ENCODE measurements around the gene ZC2HC1C.

DNA sequence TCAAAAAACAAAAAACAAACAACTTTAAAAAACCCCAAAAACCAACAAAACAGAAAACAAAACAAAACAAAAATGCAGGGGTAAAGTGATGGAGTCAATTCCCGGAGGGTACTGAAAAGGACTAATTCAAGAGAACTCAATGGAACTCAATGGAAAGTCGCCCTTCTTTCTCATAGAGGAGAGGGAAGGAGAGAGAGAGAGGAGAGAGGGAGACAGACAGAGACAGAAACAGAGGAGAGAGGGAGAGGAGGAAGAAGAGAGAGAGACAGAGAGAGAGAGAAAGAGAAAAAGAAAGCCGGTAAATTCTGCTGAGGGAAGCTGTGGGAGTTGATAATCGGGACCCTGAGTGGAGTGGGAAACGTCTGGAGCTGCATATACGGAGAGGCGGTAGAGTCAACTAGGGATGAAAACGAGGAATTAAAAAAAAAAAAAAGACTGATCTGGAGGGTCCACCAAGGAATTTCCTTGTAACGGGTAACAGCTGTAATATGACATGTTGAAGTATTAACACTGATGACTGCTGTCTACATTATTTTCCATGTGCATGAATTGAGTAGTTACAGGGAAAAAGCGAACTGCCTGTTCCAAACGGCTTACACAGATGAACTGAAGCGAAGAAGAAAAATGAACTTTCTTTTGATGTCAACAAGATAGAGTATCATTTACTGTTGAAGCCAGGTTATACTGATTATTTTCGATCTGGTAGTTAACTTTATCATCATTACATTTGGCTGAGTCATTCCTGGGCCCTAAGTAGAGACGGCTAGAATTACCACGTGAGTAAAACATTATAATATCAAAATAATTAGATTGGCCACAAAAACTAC, 934 bp upstream of the ZC2HC1C start:
- TF ChIP-seq, protein P1, sequence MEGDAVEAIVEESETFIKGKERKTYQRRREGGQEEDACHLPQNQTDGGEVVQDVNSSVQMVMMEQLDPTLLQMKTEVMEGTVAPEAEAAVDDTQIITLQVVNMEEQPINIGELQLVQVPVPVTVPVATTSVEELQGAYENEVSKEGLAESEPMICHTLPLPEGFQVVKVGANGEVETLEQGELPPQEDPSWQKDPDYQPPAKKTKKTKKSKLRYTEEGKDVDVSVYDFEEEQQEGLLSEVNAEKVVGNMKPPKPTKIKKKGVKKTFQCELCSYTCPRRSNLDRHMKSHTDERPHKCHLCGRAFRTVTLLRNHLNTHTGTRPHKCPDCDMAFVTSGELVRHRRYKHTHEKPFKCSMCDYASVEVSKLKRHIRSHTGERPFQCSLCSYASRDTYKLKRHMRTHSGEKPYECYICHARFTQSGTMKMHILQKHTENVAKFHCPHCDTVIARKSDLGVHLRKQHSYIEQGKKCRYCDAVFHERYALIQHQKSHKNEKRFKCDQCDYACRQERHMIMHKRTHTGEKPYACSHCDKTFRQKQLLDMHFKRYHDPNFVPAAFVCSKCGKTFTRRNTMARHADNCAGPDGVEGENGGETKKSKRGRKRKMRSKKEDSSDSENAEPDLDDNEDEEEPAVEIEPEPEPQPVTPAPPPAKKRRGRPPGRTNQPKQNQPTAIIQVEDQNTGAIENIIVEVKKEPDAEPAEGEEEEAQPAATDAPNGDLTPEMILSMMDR (conservative IDR thresholded peaks at IDR 0.05) = no peak
- TF ChIP-seq EZH2 (IDR thresholded peaks at IDR 0.05; ENCODE audit: low read depth) = no peak

All from PC-9 (cell line).